ENCODE results near the gene HSF5. TPM values are rescaled to one million over a fixed set of nuclear protein-coding genes. Genes with fewer than 3 reads are reported as not detected.

Gene HSF5
- polyA plus RNA-seq, 3 donors: 0.28 to 0.53 (median 0.51) TPM

- no peak for DNase-seq (ENCODE audit: low read depth in 3 of 3, low spot score in 2 of 3)
Measured at GRCh38 chr17:58390884-58391283, 97.3 kb downstream of the HSF5 start.

DNA sequence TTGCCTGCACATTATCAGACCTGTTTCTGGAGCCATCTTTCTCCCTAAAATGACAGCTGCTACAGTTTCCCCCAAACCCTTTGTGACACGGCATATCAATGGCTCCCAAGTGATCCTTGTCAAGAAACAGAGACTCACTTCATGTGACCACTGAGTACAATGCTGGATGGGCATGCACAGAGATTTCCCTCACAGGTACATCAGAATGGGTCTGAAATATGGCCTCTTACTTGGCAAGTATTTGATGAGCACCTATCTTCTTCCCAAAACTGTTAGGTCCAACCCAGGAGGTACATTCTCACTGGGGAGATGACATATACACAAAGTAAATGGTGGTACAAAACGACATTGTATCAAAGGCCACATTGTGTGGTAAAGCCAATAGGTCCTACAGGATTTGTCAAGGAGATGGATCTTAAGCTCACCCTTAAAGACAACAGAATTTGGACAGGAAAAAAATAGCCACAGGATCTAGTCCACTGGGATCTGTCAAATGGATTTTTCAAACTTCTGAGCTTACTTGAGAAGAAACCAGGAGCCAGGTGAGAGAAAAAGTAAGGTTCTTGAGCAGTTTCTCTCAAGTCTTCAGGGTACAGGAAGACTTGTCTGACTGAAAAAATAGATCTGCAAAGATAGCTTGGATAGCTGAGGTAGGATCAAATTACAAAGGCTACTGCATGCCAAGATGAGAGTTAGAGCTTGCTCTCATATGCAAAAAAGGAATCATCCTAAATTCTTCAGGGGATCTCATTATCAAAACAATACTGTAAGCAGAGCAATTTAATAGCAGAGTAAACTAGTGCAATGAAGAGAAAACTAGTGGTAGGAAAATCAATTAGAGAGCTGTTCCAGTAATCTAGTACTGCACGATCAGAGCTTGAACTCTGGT is 99.7 kb downstream of the HSF5 start:
- no peak for DNase-seq (ENCODE audit: low read depth in 3 of 3, low spot score in 2 of 3)

GRCh38 chr17:58387834-58388233 is 100.4 kb downstream of the HSF5 start:
- no peak for DNase-seq (ENCODE audit: low read depth in 3 of 3, low spot score in 2 of 3)

GRCh38 chr17:58386708-58387107 is 101.5 kb downstream of the HSF5 start:
- no peak for DNase-seq (ENCODE audit: low read depth in 3 of 3, low spot score in 2 of 3)

- DNase-seq (ENCODE audit: low read depth in 3 of 3, low spot score in 2 of 3): no peak
Measured at GRCh38 chr17:58385359-58385899, 102.8 kb downstream of the HSF5 start.

- DNase-seq (ENCODE audit: low read depth in 3 of 3, low spot score in 2 of 3): no peak
Measured at GRCh38 chr17:58384897-58385296, 103.3 kb downstream of the HSF5 start.

DNA sequence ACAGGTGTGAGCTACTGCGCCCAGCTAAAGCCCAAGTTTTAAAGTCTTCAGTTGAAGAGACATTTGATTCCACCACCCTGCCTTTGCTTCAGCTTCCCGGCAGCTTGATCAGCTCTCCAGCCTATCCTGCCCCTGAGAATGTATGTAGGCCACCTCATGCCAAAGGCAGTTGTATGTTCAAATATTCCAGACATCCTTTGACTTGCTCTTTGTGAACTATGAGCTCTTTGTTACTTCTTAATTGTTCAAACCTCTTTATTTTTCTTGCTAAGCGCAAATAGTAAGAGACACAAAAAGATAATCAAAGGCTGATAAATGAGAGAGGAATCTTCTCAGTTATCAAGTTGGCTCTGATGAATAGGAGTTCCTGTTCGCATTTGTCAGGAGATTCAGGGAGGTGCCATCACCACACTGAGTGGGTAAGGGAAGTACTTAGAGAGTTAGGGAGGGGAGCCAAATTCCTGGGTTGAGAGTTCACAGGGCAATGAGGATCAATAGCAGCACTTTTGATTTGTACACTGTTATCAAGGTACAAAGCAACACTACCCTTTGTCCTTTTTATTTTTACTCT is 104.2 kb downstream of the HSF5 start:
- DNase-seq (ENCODE audit: low read depth in 3 of 3, low spot score in 2 of 3): no peak

DNA sequence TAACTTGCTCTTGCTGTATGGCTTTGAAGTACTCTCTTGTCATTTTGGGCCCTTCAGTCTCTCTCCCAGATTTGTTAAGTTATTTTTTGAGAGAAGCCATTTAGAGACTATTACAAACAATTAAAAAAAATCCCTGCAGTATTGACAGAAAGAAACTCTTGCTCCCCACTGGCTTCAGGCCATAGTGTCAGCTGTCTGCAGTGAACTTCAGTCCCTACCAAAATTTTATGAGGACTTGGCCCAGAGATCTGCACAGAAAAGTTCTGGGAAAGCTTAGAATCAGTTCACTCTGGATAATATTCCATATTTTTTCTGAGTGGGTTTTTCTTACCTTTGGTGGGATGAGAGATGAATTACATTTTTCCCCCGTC is 105.4 kb downstream of the HSF5 start:
- no peak for DNase-seq (ENCODE audit: low read depth in 3 of 3, low spot score in 2 of 3)

GRCh38 chr17:58382108-58382871 is 105.9 kb downstream of the HSF5 start:
- DNase-seq (ENCODE audit: low read depth in 3 of 3, low spot score in 2 of 3): no peak

DNA sequence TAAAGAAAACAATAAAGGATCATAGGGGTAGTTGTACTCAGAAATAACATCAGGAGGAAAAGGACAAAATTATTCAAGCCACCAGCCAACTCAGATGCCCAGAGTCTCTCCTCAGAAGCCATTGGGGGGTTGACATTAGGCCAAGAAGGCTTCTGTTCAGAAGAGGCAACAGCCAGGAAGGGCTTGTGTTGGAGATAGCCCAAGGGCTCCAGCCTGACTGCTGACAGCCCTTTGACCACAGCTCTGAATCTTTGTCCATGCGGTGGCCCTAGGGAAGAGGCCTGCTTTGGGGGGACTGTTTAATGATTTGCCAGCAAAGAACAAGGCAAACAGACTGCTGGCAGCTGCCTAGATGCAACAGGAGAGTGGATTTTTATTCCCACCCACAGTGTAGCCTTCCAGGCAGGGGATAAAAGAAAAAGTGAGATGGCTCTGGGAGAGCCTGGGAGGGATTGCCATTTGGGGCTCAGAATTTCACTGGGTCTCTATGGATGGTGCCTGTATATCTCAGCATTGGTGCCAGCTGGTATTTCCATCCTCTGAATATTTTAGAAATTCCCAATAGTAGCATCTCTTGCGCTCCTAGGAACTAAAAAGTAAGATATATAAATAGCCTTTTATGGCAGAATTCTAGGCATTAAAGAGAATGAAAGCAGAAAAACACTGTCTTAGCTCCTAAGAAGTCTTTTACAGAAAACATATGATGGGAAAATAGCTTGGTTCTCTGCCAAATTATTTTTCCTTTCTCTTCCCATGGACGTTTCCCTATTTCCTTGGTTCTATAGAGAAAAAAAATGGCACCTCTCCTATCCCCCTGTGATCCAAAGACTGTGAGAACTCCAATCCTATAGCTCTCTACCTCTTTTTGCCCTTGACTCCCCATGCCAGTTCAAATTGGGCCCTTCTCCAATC is 106.8 kb downstream of the HSF5 start:
- DNase-seq (ENCODE audit: low read depth in 3 of 3, low spot score in 2 of 3): no peak

DNA sequence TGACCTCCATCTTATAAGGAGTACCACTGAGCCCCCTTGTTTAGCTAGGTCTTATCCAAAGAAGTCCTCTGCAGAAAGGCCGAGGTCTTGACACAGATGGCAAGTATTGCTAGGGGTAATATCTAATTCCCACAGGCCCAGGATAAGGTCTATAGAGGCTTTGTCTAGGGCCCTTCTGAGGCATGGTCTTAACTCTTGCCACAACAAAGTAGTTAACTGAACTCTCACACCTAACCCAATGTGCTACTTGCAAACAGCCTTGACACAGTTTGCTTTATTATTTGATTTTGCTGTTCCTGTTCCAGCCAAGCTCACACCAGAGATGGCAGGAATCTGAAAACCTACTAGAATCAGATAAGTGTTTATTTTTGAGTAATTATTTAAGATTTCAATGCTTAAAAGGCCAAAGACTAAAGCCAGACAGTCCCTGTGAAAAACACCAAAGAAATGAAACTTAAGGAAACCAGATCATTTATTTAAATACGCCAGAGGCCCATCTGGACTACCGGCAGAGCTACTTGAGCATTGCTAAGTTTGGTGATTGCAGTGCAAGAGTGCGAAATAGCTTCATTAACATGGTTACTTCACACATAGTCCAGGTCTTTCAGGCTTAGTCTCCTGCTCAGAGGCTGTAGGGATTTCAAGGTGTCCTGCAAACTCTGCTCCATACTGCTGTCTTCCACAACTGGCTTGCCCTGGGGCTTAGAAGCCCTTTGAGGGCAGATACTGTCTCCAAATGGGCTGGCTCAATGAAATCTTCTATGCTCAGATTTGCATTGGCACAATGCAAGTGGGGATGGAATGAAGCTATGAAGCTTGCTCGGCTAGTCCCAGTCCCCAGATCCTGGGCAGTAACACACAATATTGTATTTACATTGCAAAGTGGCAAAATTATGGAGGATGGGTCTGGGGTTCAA is 107.7 kb downstream of the HSF5 start:
- no peak for DNase-seq (ENCODE audit: low read depth in 3 of 3, low spot score in 2 of 3)

GRCh38 chr17:58379511-58379824 is 108.7 kb downstream of the HSF5 start:
- DNase-seq (ENCODE audit: low read depth in 3 of 3, low spot score in 2 of 3): no peak

GRCh38 chr17:58378733-58379510 is 109.3 kb downstream of the HSF5 start:
- DNase-seq (ENCODE audit: low read depth in 3 of 3, low spot score in 2 of 3): no peak

DNA sequence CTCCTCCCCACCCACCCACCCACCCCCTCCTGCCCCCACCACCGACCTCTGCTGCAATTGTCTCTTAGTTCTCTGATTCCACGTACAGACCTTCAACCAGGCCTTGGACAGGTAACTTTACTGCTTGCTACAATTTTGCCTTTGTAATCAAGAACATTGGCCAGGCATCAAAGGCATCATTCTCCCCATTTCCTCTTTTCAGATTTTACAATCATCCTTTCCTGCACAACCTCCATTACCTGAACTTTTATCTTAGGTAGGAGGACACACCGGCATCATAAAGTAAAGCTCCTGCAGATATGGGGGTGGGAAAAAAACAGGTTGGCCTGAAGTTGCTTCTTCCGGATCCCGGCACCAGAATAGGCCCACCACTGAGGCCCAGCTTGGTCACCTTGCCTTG is 110.5 kb downstream of the HSF5 start:
- DNase-seq (ENCODE audit: low read depth in 3 of 3, low spot score in 2 of 3): no peak

- peak in 1 of 3 donors; percentile 36 for DNase-seq (ENCODE audit: low read depth in 3 of 3, low spot score in 2 of 3)
Measured at GRCh38 chr17:58377093-58377601, 111.1 kb downstream of the HSF5 start.

DNA sequence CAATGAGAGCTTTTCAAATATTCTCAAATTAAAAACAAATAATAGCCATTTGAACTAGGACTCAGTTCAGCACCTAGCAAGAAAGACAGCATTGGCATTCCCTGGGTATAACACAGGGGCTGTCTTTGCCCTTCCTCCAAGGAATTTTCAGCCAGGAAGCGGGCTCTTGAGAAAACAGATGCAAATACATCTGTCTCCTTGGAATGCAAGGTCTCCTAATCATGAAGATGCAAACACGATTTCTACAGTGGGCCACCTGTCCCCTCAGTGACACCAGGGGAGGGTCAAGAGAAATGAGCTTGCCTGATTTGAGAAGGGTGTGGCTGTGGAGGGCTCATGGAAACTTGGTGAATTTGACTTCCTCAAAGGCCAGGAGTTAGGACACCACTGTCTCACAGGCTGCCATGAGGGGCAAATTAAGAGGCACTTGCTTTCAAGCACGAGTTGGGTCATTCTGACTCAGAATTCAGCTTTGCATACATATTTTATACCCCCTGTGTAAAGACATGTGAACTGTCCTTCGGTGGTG is 111.7 kb downstream of the HSF5 start:
- no peak for DNase-seq (ENCODE audit: low read depth in 3 of 3, low spot score in 2 of 3)

- DNase-seq (ENCODE audit: low read depth in 3 of 3, low spot score in 2 of 3): no peak
Measured at GRCh38 chr17:58375811-58376210, 112.4 kb downstream of the HSF5 start.

- DNase-seq (ENCODE audit: low read depth in 3 of 3, low spot score in 2 of 3): no peak
Measured at GRCh38 chr17:58375256-58375655, 113.0 kb downstream of the HSF5 start.

Measured in right renal cortex interstitium (tissue), 3 donors.